Ammon's horn (tissue), 1 donor: ENCODE data around the gene SLIT3.
A peak's percentile ranks its signal among the peaks of the same experiment; 100 is the strongest.
"Not testable (repeated sequence)": the region's sequence is repeated elsewhere in the genome, so short reads cannot be mapped to it uniquely, and the experiment has no call there.

Experiments used
- DNase-seq: peaks from one replicate; pipeline ENCODE4 v3.0.0-alpha.2; 2016; ENCODE audit warnings: low spot score

The SLIT3 gene

DNA sequence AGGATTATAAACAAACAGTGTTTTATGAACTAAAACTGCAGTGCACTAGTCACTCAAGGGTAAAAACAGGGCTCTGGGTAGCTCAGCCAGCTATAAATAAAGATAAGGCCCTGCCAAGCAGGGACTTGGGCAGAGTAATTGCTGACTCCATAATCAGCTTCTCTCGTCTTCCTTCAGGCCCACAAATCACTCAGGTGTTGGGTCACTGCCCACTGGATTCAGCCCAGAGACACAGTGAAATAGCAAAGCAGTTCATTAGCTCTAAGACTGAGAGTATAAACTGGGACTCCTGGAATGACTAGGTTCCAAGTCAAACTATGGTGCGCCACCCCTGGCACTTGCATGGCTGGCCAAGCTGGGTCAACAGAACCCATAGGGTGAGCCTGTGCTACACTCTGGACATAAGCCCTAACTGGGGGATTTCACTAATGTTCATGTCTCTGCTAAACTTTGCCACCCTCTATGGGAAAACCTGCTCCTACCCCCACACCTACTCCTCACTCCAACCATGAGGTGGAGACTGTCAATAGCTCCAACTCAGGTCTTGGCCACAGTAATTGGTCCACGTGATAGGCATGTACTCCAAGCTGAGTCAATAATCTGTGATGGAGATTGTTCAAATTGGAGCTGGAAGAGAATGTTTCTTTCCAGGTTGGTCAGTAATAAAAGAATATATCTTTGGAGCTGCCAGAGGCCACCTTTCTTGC lies 158.5 kb downstream of the SLIT3 start:
- DNase-seq: no peak

DNA sequence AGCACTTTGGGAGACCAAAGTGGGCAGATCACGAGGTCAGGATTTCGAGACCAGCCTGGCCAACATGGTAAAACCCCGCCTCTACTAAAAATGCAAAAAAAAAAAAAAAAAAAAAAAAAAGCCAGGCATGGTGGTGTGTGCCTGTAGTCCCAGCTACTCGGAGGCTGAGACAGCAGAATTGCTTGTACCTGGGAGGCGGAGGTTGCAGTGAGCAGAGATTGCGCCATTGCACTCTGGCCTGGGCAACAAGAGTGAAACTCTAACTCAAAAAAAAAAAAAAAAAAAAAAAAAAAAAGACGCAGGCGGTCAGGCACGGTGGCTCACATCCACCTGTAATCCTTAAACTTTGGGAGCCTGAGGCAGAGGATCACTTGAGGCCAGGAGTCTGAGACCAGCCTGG lies 160.7 kb downstream of the SLIT3 start:
- DNase-seq: not testable (repeated sequence)

DNA sequence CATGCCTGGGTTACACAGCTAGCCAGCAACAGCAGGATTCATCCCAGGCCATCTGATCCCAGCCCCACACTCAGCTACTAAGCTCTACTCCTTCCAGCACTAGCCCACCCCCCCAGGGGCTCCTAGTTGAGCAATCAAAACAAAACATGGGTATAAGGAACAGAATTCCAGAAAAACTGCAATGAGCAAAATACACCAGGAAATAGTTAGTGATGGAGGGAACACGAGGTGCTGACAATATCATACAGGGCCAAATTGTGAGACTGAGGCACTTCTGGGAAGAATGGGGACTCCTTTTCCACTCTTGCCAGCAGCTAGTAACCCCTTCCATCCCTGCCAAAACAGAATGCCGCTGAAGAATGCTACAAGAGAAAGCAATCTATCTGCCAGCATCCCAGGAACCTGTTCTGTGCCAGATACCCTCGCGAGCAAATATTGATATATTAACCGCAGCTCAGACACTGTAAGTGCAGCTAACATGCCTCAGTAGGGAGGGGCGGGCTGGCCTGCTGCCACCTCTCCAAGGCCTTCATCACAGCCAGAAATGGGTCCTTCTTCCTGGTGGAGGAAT lies 161.4 kb downstream of the SLIT3 start:
- no peak for DNase-seq

DNA sequence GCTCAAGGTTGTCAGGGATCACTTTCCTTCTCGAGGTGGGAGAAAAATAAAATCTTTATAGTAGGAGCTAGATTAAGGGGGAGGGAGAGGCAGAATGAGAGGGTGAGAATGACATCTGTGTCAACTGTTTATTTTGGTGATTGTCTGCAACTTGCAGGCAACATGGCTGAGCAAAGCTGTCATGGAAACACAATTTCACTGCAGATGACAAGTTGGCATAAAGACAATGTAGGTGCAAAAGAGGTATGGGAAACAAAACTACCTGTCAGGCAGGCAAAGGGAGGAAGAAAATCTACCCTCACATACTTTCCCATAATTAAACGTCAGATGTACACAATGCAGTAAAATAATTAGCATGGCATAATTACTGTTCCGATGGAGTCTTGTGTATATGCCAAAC lies 167.4 kb downstream of the SLIT3 start:
- DNase-seq: peak; percentile 41

DNA sequence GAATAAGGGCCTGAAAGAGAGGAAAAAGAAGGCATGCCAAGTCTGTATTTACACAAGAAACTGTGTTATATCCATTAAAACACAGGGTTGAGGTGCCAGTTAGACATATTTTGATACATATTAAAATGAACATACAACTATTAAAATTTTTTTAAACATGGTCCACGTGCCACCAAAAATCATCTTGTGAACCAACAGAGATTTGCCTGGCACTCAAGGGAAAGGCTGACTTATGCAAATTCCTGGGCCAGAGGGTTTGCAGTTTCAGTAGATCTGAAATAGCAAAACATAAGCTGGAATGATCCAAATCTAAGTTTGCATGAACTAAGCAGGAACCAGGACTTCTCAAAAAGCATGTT lies 168.7 kb downstream of the SLIT3 start:
- no peak for DNase-seq

DNA sequence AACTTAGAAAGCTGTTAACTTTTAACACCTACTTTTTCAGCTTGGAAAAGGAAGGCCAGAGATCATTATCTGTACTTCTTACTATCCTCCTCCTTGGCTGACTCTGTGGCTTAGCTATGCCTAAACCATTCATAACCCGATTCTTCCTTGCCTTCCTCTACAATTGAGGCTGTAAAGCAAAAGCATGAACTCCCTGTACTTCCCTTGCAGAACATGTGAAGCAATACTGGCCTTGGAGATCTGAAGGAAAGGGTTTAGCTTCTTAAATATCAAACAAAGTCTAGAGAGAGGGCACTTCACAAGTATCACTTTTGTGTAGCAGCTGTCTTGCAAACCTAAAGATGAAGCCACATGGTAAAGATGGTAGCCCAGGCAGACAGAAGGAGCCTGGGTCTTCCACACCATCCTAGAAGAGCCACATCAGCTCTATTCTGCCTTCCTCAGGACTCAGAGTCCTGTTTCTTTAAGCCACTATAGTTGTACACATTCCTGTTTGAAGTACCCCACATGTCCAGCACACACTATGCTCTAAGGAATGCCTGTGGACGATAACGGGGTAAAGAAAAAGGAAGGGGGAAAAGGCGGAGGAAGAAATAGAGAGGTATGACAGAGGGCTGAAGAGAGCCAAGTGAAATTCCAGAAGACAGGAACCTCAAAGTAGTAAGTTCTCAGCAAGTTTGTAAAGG lies 169.2 kb downstream of the SLIT3 start:
- no peak for DNase-seq

DNA sequence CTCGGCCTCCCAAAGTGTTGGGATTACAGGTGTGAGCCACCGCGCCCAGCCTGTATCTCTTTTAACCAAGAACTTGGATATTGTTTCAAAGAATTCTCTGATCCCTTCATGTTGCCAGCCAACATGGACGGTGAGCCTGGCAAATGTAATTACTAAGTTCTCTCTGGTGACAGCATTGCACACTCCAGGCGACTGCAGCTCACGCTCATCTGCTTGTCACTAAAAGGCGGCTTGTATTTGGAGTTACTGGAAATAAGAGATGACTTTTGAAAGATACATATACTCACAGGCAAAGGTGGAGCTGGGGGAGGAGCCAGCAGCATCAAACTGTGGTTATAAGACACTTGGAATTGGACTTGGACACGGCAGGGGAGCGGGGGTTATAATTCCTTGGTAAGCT lies 172.3 kb downstream of the SLIT3 start:
- DNase-seq: no peak

DNA sequence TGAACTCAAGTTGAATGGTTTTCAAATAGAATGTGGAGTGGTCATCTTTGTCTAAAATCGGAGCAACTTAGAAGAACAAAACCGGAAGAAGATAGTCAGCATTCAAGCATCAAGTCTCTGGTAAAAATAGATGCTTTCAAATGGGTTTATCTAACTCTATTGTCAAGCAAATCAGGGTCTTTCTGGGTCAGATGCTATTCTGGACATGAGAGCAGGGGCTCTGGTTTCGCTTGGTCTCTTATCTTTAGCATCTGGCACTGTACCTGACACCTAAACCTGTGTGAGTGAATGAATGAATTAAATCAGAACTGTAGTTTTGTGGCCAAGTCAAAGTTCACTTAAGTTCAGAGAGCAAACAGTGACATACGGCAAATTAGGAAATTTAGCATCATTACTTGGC lies 173.5 kb downstream of the SLIT3 start:
- no peak for DNase-seq

DNA sequence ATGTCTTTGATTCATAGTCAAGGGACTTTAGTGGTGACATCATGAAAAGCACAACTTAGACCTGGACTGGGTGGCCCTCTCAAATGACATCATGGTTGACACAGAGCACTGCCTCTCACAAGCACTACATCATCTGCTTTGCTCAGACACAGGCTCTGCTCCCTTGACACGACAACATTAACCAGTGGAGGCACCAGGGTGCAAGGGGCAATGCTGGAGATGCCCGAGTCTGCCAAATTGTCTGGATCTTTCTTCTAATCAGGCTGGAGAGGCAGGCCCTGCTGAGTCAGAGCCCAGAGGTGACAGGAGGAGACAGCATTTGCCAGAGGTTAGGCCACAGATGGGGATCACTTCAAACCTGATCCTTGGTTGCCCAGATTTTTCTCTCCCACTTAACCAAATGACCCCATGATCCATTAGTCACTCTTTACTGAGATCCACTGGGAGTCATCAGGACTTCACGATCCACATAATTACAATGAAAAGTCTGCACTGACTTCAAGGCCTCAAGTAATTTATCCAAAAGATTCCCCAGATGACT lies 174.4 kb downstream of the SLIT3 start:
- no peak for DNase-seq

DNA sequence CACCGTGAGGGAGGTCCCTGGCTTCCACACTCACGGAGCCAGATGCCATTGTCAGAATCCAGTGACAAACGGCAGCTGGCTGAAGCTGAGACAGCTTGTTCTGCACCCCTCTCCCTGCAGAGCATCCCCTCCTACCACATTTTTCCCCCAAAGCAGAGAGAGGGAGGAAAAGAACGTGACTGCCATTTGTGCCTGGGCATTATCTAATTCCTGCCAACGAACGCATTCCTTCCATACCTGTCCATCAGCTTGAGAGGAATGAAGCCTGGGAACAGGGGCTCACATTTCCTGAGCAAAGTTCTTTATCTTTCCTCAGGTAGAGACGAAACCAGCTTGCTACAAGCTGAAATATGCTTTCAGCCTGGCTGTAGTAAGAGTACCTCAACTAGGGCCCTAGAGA lies 175.4 kb downstream of the SLIT3 start:
- DNase-seq: no peak

DNA sequence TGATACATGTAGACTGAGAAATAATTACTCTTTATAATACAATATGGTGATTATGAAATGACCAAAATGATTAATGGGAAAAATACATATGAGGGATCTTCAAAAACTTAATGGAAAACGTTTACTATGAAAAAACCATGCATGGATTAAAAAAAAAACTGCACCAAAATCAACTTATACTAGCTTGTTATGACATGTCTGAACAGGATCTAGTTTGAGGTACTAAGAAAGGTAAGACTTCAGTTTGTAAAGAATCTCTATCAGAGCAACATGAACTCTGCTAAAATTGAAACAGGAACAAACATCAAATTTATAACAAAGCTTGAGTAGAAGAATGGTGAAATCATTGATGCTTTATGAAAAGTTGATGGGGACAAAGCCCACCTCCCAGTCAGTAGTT lies 178.0 kb downstream of the SLIT3 start:
- DNase-seq: no peak

DNA sequence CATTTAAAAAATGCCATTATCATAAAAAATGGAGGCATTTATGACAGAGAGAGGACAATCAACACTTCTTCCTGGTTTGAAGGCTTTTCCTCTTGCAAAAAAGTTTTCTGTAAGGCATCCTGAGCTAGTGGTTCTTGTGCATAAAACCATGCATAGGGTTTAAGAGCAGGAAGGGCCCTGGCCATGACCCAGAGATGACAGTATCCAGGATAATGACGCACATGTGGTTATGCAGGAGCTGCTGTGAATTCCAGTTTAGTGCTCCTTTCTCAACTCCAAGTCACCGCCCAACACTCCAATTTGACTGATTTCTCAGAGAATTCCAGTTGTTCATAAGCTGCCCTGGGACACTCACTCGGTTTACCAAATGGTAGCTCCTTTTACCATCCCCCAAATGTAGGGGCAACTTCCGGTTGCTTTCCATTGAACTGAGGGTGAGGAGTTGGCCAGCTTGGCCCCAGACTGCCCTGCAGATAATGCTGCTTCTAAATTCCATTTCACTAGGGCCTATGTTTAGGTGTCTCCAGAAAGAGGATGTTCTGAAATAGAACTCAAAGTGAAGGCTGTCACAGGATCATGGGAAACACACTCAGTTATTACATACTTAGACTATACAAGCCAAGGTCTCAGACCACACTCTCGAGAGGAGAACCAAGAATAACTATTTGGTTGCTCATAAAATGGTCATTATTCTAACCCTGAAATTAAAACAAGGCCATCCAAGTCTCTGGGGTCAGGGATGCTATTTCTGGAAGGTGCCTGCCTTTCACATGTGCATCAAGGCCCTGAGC lies 179.1 kb downstream of the SLIT3 start:
- no peak for DNase-seq

DNA sequence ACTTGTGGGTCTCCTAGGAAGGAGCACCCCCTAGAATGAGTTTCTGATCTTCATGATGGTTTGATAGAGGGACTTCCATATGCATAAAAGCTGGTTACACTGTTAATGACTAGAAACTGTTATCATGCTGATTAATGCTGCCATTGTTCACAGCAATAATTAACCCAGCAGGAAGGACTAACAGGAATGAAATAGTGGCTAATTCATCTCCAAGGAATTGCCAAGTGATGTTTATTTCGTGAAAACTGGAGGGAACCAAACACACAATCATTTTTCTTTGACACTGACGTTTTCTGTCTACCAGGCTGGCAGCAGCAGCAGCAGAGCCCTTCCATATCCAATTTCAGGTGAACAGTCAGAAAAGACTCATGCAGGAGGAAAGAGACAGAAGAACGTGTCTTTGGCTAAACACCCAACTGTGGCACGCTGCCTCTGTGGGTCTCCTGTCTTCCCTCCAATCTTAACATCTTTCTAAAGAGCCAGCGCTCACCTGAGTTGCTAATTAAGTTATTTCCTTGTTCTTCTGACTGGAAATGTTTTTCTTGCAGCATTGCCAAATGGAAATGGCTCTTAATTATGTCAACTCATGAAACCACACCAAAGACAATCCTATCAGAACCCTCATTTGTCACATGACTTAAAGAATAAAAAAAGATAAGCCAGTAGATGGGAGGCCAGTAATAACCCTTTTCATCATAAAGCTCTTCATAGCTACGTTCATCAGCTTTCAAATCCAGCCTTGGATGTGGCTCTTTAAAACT lies 181.5 kb downstream of the SLIT3 start:
- no peak for DNase-seq

DNA sequence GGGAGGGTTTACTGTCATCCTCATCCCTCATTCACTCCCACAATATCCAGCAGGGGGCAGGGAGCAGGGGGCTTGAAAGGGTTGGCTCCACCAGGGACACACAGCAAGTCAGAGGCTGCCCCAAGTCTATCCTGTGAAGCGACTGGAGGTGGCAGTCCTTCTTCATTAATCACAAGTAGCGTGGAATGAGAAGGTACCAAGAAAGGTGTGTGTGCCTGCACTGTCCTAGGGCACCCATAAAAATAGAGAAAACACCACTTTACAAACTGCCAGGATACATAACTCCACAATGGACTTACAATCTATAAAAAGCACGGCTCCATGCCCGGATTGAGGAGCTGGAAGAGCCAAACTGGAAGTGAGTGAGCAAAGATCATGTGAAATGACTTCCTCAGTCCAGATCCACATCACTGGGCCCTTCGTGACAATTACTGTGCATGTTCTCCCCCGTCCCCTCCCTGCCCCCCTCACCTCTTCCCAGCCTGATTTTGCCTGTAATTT lies 183.9 kb downstream of the SLIT3 start:
- no peak for DNase-seq

DNA sequence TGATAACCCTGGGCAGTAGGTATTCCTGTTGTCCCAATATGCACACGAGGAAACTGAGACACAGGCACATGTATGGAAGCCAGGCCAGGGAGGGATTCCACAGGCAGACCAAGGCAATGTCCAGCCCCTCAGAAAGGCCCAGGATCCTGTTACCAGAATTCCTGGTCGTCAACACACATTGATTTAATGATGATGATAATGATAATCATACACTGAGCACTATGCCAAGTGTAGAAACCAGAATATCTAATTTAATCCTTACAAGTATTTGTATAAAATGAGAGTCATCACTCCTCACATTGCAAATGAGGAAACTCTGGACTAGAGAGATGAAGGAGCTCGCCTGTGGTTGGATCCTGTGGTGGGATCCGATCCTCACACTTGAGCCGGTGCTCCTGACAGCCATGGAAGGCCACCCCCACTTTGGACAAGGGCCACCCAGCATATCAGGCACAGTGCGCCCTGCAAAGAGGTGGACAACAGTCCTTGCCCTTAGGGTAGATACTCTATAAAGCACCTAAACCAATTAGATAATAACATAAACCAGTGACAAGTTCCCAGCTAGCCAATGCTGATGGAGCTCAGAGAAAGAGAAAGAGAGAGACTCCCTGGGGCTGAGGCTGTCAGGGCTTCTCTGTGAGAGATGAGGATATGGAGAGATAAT lies 185.3 kb downstream of the SLIT3 start:
- DNase-seq: no peak

DNA sequence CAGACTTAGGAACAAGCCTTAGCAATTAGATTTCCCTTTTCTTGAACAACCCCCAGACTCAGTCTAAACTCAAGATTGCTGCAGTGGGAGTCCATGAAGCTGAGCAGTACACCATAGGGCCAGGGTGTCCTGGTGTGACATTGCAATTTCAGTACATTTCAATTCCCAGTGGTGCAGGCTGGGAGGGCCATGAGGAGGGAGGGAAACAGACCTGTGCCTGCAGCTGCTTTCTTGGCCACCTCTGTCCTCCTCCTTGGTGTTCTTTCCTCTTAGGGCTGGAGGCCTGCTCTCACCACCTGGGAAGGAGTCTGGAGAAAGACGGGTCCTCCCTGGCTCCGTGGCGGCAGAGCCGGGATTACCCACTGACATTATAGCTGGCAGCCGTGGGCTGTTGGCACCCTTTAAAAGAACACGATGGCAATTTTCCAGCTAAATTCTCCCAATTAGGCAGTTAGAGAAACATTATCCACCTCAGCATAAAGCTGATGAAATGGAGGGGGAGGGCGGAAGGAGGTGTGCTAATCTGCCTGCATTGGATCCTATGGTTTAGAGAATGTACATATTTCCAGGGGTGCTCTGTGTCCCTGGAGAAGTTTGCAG lies 186.4 kb downstream of the SLIT3 start:
- DNase-seq: no peak

DNA sequence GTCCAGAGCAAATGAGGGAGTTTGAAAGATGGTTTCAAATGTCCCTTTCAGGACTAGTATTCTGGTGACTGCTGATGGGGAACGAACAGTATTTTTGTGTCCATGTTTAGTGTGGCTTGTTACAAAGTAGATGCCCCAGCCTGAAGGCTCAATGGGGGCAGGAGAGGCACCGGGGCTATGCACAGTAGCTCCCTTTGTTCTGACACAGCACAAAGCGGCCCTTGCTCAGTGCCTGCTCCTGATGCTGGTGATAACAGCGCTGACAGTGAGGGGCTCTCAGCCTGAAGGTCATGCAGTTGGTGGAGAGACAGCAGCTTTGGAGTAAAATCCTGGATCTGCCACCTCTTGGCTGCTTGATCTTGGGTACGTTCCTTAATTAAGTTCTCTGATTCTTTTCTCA lies 188.9 kb downstream of the SLIT3 start:
- DNase-seq: peak; percentile 59

DNA sequence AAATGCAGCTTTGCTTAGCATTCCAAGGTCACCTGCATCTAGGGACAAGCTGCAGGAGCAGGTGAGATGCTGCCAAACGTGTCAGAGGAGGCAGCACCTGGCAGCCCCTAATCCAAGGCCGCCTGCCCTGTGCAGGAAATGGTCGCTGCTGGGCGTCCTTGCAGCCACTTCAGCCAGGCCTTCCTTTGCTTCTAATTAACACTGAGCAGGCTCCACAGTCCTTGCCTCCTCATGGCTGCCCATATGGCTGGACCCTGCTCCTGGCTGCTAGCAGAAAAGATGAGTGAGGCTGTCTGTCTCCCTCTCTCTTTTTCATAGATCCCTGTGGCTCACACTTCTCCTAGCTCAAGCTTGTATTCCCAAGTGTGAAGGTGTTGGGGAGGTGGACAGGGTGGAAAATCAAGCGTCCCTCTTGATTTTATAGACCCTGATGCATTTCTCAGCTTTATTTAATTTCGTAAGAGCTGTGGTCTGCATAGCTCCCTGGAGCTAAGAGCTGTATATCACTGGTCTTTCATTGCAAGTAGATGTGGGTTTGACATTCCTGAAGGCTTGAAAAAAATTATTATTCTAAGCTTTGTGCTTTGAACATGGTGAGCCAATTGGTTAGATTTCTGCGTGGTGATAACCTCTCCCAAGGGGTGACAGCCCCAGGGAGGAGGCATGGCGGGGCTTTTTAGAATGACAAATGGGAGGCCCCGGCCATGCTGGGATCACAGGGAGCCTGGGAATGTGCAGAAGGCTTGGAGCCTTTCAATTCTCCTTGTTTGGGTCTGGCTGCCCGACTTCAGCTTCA lies 193.8 kb downstream of the SLIT3 start:
- no peak for DNase-seq

DNA sequence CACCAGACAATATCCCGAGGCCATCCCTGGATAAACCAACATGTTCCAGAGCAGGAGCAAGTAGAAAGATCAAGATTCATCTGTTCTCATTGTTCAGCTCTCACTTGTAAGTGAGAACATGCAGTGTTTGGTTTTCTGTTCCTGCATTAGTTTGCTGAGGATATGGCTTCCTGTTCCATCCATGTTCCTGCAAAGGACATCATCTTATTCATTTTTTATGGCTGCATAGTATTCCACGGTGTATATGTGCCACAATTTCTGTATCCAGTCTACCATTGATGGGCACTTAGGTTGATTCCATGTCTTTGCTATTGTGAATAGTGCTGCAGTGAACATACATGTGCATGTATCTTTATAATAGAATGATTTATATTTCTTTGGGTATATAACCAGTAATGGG lies 195.4 kb downstream of the SLIT3 start:
- not testable (repeated sequence) for DNase-seq
